HG03103 (cell line): ENCODE measurements around the gene CLCN4.
A peak's percentile ranks its signal among the peaks of the same experiment; 100 is the strongest.

Source experiments
- ATAC-seq: cut with Tn5 transposase; IDR thresholded peaks from one replicate; pipeline ENCODE4 v1.9.1; 2021; ENCODE audit warnings: low read depth; ENCODE audit not compliant: unreplicated experiment

The CLCN4 gene

DNA sequence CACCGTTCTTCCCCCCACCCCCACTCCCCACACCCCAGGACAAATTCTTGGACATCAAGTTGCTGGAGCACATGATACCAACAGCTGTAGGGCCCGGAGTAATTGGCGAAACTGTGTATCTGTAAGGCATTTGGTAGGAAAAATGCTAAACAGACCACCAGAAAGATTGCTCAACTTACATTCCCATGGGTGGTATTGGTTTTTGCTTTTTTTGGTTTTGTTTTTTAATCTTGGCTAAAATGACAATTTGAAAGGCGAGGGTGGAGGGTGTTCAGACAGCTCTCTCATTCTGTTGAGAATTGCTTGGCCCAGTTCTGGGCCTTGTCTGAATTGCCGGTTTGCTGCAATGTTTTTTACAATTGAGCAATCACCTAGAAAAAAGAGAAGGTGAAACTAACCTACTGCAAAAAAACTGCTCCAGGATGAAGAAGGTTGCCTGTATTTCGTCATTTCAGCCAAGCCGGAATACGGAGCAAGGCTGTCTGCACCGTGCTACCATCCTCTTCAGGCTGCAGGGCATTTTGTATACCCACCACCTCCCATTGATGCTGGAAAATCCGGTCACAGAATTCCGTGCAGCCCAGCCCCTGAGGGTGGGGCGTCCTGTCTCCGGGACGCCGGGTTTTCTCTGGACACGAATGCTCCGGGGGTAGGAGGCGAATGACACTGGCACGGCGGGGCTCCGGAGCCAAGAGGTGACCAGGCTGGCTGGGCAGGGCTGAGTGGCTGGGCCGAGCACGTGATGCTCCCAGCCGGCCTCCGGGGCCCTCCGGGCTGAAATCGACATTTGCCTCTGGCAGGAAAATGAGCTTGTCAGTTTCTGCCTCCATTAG lies at the start of gene CLCN4:
Gene CLCN4, plus strand, starts transcription at position 777 of the 833 bp plus-strand sequence. CDS start 28,058 bp downstream, outside the sequence.
- ATAC-seq: no peak

DNA sequence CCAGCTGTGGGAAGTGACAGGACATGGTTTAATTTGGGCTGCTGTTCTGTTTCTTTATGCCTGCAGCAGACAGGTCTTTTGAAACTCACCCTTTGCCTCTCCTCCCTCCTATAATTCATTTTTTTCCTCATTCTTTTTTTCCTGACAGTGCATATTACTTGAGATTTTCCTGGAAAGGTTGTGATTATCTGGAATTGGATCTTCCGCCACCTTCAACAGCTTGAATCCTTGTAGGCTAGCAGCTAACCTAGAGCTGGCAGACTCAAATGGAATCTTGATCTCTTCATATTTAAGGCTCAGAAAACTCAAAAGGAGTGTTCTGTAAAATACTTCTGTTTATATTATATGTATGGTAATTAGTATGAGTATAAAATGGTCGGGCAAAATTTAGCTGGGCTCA lies 49.3 kb upstream of the CLCN4 start:
- no peak for ATAC-seq

DNA sequence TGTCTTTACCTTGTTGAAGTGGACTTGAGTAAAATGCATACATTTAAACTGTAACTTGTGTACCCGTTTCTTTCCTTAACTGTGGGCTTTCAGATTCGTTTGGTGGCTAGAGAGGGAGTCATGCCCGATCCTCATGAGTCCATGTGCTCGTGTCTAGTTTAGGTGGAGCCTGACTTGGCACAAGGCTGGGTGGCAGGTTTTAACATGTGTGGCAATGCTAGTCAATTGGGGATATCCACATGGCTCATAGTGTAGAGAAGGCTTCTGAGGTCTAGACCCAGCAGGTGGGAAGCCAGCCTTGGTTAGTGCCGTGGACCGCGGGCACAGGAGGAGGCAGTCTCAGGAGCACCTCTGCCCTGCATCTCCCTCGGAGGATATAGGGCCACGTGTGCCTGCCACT lies 48.5 kb upstream of the CLCN4 start:
- no peak for ATAC-seq

DNA sequence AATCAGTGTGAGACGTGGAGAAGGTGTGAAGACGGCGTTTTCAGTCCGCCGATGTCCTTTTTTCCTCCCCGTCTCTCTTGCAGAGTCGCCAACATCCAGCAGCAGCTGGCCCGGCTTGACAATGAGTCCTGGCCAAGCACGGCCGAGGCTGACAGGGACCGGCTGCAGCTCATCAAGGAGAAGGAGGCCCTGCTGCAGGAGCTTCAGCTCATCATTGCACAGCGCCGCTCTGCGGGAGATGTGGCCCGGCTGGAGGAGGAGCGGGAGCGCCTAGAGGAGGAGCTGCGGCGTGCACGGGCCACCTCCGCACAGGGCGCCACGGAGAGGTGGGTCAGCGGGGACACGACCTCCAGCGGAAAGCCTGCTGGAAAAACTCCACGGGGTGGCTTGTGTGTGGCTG lies 47.1 kb upstream of the CLCN4 start:
- no peak for ATAC-seq

DNA sequence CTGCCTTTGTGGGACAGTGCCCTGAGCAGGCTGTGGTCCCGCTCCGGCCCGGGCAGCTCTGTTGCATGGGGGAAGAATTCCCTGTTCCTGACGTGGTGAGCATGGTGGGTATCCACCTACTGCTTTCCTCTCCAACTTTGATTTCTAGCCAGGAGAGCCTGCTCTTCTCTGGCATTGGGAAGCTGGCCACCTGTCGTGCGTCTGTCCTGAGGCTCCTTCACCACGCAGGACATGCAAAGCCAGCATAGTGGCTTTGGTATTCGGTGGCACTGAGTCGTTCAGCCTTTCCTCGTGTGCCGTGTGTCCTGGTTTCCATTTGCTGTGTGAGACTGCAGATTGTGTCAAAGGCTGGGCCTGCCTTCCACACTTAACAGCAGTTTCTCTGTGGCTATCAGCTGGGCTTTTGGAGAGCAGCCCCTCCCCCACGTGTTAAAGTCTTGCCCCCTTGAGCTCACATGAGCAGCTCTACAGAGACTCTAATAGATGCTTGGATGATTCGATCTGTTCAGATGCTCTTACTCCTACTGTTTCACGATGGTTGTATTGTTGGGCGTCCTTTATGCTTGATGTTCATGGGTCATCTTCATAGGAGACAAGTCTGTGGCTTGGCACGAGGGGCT lies 46.3 kb upstream of the CLCN4 start:
- no peak for ATAC-seq

DNA sequence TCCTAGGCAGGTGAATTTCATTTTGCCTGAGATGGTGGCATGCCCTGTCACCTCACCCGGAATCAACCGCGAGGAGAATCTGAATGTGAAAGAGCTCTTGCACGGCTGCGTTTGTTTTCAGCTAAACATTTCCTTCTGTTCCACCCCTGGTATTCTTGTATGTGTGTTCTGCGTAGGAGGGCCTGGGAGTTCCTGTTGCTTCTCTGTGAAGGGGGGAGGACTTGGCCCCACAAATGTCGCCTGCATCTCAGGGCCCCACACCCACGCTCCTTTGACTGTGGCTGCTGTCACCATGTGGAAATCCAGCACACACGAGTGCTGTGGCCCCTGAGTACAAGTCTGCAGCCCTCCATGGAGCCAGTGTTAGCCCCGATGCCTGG lies 45.8 kb upstream of the CLCN4 start:
- ATAC-seq: no peak

DNA sequence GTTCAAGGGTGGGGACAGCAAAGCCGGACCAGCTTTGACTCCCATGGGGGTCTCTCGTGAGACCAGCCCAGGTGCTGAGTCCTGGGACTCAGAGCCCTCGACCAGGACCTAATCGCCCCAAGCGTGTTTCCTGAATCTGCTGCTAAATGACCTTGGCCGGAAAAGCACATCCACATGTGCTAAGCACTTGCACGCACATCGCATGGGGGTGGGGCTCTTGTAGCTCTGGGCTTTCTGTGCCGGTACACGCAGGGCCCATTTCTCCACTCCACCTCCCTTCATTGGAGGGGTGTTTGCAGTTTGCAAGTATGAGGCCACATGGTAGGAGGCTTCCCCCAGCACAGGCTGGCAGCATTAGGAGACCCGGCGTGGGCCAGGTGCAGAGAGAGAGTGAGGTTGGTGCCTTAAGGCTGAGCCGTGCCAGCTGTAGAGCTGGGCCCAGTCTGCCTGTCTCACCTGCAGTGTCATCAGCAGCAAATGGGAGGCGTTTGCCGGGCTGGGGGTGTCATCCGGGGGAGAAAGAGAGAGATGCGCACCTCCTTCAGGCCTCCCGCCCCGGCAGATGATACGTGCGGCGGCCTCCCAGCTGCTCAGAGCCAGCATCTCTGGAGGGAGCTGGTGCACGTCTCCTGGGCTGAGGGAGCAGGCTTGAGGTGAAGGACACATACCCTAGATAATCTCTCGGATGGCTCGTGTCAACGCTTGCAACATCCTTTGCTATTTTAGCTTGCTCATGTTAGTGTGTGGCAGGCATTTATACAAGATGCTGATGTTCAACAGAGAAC lies 45.2 kb upstream of the CLCN4 start:
- ATAC-seq: no peak

DNA sequence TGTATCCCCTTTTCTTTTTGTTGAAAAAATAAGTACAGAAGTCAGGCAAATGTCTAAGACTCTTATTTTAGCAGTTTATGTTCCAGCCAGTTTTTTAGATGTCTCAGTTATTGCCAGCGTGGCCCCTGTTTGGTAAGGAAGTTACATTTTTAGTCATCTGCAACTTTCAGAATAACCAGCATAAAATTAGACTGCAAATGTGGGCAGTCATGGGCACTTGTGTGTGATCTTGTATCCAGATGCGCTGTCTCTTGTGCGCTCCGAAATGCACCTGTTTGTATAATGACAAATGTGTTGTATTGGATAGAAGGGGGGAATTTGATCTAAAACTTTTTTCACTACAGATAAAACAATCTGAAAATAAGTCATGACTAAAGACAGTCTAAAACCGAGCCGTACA lies 44.3 kb upstream of the CLCN4 start:
- ATAC-seq: no peak

DNA sequence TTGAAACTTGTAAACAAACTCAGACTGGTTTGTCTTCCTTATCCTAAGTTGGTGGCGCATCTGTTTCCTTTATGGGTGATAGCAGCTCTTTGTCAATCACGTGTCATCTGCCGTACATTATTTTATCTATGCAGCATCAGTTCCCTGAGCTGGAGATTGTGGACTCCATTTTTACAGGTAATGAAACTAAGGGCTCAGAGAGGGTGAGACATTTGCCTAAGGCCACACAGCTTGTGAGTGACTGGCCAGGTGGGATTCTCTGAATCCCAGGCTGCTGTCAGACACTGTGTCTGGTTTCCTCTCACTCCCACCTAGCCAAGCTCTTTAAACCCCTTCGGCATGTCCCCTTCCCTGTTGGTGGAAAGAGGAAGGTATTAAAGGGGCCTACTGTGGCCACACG lies 41.7 kb upstream of the CLCN4 start:
- ATAC-seq: no peak

DNA sequence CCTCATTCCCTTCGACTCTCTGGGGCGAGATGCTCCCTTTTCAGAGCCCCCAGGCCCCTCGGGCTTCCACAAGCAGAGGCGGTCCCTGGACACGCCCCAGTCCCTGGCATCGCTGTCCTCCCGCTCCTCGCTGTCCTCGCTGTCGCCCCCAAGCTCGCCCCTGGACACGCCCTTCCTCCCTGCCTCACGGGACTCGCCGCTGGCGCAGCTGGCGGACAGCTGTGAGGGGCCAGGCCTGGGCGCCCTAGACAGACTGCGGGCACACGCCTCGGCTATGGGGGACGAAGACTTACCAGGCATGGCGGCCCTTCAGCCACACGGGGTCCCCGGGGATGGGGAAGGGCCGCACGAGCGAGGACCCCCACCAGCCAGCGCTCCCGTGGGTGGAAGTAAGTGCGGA lies 39.5 kb upstream of the CLCN4 start:
- no peak for ATAC-seq

DNA sequence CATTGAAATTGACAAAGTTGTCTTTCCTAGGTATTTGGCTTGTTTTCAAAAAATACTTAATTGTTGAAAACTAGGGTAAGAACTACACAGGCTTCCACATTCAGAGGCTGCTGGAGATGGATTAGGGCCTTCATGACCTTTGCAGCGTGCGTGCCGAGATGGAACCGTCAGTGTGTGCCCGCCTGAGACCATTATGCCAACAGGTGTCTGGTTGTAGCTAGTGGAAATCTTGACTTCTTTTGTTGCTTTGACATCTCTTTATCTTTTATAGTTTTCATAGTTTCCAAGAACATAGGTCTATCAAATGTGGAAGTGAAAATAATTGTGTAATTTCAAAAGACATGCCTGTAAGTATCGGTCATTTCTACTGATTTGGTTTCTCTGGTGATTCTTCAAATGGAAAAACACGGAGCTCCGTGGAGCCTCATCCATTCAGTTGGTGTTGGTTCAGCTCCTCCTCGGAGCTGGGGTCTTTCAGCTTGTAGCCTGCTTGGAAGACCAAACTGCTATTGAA lies 38.9 kb upstream of the CLCN4 start:
- no peak for ATAC-seq

DNA sequence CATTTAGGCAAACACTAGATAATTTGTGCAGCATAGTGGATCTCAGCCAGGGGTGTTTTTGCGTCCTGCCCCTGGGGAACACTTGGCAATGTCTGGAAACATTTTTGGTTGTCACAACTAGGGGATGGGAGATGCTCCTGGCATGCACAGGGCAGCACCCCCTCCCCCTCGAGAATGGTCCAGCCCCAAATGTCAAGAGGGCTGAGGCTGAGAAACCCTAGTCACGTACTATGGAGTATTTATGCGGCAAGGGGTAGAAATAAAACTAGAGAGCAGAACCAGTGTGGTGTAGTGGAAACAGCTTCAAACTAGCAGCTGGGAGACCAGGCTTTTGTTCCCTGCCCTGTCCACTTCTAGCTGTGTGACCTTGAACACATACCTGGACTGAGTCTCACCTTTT lies 38.2 kb upstream of the CLCN4 start:
- no peak for ATAC-seq

DNA sequence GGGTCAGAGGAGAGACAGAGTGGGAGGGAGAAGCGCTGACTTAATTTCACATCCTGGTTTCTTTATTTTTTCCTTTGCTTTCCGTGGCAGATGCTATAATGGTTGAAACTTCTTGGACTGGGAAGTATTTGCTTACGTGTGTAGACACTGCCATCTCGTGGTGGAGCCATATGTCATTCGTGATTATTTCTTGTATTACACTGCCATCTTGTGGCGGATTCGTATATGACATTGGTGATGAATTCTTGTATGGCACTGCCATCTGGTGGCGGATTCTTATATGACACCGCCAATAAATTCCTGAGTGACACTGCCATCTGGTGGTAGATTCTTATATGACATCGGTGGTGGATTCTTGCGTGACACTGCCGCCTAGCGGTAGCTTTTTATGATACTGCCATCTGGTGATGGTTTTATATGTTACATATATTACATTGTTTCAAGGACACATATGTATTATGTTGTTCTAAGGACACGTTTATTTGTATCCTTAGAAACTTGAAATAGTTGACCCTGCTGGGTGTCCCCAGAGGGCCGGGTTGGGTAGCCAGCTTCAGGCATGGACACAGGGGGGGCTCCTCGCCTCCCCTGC lies 37.3 kb upstream of the CLCN4 start:
- ATAC-seq: no peak

DNA sequence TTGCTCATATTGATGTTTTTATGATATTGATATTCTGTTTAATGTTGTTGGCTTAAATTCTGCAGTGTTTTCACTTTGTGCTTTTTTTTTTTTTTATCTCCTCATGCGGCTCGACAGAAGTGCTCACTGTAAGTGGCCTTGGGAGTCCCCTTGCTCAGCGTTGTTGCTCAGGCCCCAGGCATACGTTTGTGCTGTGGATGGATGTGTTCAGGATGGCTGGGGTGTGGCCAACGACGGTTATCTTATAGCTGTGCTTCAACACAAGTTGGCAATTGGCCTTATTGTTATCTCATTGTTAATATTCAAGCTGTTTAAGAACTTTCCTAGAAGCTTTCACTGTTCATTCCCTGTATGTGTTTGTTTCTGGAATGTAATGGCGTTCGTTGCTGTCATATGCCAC lies 36.4 kb upstream of the CLCN4 start:
- no peak for ATAC-seq

DNA sequence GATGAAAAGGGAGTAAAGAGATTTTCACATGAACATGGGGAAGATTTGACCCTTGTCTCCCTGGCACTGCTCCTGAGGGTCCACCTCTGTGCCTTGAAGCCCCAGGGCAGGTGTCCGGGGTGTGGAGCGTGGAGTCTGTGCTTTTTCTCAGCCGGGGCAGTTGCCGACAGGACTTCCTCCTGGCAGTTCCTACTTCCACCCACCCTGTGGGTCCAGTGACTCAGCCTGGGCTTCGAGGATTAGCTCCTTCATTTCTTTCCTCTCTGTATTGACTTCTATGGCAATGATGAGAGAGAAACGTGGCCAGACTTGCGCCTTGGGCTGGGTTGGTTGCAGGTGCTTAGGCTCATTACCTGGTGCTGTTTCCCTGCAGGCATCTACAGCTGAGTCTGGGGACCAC lies 35.9 kb upstream of the CLCN4 start:
- no peak for ATAC-seq

DNA sequence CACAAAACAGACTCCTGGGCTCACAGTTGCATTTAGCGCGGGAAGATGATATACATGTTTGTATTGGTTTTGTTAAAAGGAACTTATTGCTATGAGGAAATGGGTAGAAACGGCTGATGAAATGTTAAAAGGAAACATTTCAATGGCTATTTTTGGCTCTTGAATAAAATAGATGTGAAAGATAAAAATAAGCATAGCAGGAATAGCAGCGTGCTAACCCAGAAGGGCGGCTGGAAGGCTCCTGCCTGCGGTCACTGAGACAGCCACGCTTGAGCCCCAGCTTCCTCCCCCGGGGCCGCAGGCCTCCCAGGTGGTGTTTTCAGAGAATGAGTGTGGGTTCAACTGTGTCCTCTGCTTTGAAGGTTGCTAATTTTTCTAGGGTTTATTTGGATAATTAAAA lies 35.0 kb upstream of the CLCN4 start:
- peak; percentile 85 for ATAC-seq

DNA sequence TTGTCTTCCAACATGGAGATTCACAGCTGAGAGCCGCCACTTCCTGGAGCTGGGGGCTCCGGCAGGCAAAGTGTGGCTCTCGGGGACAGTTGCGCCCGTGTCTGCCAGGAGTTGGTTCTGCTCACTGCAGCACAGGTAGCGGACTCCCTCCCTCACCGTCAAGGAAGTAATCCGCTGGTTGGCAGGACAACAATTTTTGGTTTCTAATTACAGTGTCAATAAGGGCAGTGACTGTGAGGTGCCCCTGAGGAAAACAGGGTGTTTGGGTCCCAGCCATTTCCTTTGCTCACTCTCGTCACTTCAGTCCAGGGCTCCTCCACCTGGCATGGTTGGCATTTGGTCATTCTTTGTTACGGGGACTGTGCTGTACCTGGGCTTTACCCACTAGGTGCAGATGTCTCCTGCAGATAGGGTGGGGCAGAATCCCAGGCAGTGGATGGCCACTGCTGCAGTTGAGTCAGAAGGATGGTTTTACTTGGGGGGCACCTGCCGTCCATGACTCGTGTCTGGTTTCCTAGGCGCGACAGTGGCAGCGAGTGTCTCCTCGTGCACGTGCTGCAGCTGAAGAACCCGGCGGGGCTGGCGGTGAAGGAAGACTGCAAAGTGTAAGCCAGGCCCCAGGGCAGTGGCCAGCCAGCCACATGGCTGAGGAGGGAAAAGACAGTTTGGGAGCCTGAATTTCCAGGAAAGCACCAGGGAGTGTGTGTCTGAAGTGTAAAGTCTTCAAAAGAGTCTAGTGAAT lies 32.1 kb upstream of the CLCN4 start:
- no peak for ATAC-seq

DNA sequence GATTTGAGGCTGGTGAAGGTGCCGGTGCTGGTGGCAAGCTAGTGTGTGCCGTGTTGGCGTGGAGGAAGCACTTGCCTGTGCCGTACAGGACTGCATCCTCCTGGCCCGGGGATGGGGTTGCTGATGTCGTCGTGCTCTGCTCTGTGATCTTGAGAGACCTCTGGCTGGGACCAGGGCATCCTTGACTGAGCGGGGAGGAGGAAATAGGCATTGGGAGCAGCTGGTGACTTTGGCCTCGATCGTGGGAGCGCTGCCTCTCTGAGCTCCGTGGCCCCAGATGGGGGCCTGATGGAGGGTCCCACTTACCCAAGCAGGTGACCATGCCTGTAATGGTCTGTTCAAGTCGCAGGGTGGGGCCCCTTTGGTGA lies 31.5 kb upstream of the CLCN4 start:
- no peak for ATAC-seq

DNA sequence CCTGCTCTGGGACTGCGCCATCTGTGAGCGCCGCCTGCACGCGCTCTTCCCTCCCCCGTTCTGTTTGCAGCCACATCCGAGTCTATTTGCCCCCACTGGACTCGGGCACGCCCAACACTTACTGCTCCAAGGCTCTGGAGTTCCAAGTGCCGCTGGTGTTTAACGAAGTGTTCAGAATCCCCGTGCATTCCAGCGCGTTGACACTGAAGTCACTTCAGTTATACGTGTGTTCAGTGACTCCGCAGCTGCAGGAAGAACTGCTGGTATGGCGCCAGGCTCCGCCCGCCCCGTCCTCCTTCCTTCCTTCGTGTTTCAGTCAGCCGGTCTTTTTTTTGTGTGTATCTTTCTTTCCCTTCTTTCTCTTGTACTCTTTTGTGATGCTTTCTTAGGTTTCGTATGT lies 30.7 kb upstream of the CLCN4 start:
- ATAC-seq: no peak

DNA sequence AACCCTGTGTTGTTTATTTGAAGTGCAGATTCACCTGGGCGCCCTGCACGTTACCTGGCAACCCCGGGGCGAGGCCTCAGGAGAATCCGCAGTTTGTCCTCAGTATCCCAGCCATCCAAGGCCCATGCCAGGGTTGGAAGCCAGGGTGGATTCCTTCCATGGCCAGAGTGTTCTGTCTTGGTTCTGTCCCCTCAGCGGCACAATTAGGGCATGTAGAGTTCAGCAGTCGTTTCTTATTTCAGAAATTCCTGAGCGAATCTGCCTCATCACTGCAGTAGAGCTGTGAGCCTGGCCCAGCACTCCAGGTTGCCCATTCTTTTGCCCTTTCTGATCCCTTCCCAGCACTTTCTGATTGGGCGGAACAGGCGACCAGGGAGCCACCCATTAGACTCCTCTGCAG lies 29.9 kb upstream of the CLCN4 start:
- no peak for ATAC-seq
